ENCODE results near the gene ARHGAP6.

- no peak for TF ChIP-seq CTCF (IDR thresholded peaks at IDR 0.05)
- no peak for TF ChIP-seq POLR2A (IDR thresholded peaks at IDR 0.05)
Measured at GRCh38 chrX:11321986-11322385, 343.7 kb downstream of the ARHGAP6 start.

All from heart left ventricle (tissue), 13 donors.